GM12891 (cell line): ENCODE measurements around the gene NELFB.
A peak's percentile ranks its signal among the peaks of the same experiment; 100 is the strongest.

ENCODE experiments used
- PAX5 ChIP-seq: IDR thresholded peaks from 2 replicates; pipeline ENCODE4 v1.6.1; 2011; ENCODE audit warnings: low read length, moderate library complexity, mild to moderate bottlenecking; ENCODE audit not compliant: insufficient read depth, severe bottlenecking
- POLR2A ChIP-seq: IDR thresholded peaks from 2 replicates; pipeline ENCODE4 v1.6.1; 2011; ENCODE audit warnings: low read depth, low read length, control low read depth
- POLR2AphosphoS5 ChIP-seq: IDR thresholded peaks from 2 replicates; pipeline ENCODE4 v1.6.1; 2011; ENCODE audit warnings: low read depth, low read length, control low read depth
- SPI1 ChIP-seq: IDR thresholded peaks from 2 replicates; pipeline ENCODE4 v1.6.1; 2011; ENCODE audit warnings: low read depth, low read length, control low read depth
- TAF1 ChIP-seq: IDR thresholded peaks from 2 replicates; pipeline ENCODE4 v1.6.1; 2011; ENCODE audit warnings: low read depth, low read length, control low read depth

DNA sequence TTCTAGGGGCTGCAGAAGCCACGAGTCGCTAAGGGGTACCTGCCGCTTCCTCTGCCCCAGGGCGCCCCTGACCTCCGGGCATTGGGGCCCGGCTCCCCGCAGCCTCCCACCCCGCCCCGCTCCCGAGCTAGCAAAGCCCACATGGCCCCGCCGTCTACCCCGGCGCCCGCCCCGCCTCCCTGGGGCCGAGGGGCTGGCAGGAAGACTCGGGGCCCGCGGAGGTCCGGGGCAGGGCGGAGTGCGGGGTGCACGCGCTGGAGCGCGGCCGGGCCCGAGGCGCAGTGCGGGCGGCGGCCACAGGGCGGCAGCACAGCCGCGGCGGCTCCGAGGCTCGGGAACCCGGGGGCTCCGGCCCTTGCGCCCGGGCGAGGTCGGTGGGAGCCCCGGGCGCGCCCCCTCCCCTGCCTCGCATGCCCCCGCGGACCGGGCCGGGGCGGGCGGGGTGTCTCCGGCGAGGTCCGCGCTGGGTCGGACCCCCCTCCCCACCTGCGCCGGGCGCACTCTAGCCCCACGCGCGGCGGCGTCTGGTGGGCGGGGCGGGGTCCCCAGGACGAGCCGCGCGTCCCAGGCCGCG lies 40.2 kb downstream of the NELFB start:
- TF ChIP-seq POLR2A (no peak), POLR2AphosphoS5 (no peak), TAF1 (no peak), PAX5 (peak; percentile 69), SPI1 (no peak)
